Pons (tissue), 1 donor: Measurements from ENCODE around the gene LDLRAD4.
"Not testable (repeated sequence)": the region's sequence is repeated elsewhere in the genome, so short reads cannot be mapped to it uniquely, and the experiment has no call there.

Experiments used
- DNase-seq: peaks from one replicate; pipeline ENCODE4 v3.0.0-alpha.2; 2016; ENCODE audit warnings: low spot score

The LDLRAD4 gene

DNA sequence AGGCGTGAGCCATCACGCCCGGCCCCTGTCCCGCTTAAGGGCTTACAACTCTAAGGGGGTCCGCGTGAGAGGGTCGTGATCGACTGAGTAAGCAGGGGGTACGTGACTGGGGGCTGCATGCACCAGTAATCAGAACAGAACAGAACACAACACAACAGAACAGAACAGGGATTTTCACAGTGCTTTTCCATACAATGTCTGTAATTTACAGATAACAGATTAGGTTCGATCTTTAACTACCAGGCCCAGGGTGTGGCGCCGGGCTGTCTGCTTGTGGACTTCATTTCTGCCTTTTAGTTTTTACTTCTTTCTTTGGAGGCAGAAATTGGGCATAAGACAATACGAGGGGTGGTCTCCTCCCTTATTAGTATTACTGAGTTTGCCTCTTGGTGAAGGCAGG is 458.8 kb downstream of the LDLRAD4 start:
- DNase-seq = not testable (repeated sequence)

GRCh38 chr18:13680612-13681011 is 462.1 kb downstream of the LDLRAD4 start:
- peak; percentile 69 for DNase-seq

DNA sequence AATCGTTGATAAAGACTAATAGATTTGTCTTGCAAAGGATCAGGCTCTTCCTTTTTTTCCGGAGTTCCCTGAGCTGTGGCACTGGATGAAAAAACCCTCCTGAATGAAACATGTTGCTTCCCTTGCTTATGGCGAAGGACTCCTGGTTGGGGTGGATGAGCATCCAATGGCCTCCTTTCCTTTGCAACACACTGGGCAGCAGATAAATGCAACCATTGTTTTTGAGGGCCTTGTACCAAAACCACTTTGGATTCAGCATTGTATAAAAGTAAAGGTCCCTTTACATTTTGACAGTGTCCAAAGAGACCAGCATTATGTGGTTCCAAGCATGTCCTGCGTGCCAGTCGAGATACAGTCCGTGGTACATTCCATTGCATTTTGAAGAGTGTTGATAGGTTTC is 463.1 kb downstream of the LDLRAD4 start:
- peak; percentile 82 for DNase-seq

DNA sequence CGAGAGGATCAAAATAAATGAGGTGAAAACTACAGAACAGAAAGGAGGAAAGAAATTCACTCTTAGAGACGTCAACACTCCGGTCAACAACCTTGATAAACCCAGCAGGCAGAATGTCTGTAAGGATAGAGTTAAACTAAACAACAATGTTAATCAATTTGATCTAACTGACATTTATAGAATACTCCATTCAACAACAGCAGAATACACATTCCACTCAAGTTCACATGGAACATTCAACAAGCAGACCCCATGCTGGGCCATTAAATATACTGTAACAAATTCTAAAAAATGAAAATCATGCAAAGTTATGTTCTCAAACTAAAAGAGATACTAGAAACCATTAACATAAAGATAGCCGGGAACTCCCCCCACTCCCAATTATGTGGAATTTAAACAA is 466.0 kb downstream of the LDLRAD4 start:
- DNase-seq = no peak

GRCh38 chr18:13688191-13689136 is 469.9 kb downstream of the LDLRAD4 start:
- no peak for DNase-seq

GRCh38 chr18:13690060-13690459 is 471.5 kb downstream of the LDLRAD4 start:
- not testable (repeated sequence) for DNase-seq

DNA sequence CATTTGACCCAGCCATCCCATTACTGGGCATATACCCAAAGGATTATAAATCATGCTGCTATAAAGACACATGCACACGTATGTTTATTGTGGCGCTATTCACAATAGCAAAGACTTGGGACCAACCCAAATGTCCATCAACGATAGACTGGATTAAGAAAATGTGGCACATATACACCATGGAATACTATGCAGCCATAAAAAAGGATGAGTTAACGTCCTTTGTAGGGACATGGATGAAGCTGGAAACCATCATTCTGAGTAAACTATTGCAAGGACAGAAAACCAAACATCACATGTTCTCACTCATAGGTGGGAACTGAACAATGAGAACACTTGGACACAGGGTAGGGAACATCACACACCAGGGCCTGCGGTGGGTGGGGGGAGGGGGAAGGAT is 476.8 kb downstream of the LDLRAD4 start:
- DNase-seq = not testable (repeated sequence)

- DNase-seq = no peak
Observed at GRCh38 chr18:13696961-13697360, 478.4 kb downstream of the LDLRAD4 start.

GRCh38 chr18:13700153-13700552 is 481.6 kb downstream of the LDLRAD4 start:
- DNase-seq = no peak
